H1 (cell line): ENCODE data around the gene PAX8. TPM values are rescaled to one million over a fixed set of nuclear protein-coding genes. Genes with fewer than 3 reads are reported as not detected.

Experiments used
- CTCF ChIA-PET: fragments of 300-600 bp; sonication (Branson Sonifier 250); formaldehyde crosslinking; loops from one replicate; lab custom pipeline; 2021; ENCODE audit not compliant: partially characterized antibody; lab: Charles Lee
- POLR2A ChIA-PET: fragments of 300-600 bp; sonication (Branson Sonifier 250); formaldehyde crosslinking; loops from one replicate; lab custom pipeline; 2021; ENCODE audit warnings: inconsistent platforms; ENCODE audit not compliant: partially characterized antibody; lab: Charles Lee
- DNase-seq, 2 experiments: peaks; one replicate each; pipeline versions ENCODE4 v3.0.0 to v3.0.0-alpha.2; 2010 to 2022; ENCODE audit warnings: low spot score in 2 of 2, low read depth in 1 of 2, mixed read lengths in 1 of 2
- FAIRE-seq: peaks from 2 replicates; lab custom pipeline; 2011; peaks lifted over from hg19 to GRCh38; lab: Jason Lieb, UNC
- H2AFZ ChIP-seq: 2 replicates; pipeline ENCODE4 v1.8.1; 2012; ENCODE audit warnings: low read length, inconsistent platforms
- H2AK5ac ChIP-seq: 2 replicates; pipeline ENCODE4 v1.6.1; 2013; ENCODE audit warnings: low read depth, low read length
- H2BK120ac ChIP-seq: replicated peaks from 2 replicates; pipeline ENCODE3; 2013; ENCODE audit warnings: low read depth, low read length, inconsistent platforms
- H2BK12ac ChIP-seq: 2 replicates; pipeline ENCODE4 v1.6.1; 2013; ENCODE audit warnings: low read depth, low read length
- H2BK15ac ChIP-seq: 2 replicates; pipeline ENCODE4 v1.6.1; 2013; ENCODE audit warnings: low read length
- H2BK20ac ChIP-seq: 2 replicates; pipeline ENCODE4 v1.6.1; 2013; ENCODE audit warnings: low read length
- H2BK5ac ChIP-seq: 2 replicates; pipeline ENCODE4 v1.6.1; 2013; ENCODE audit warnings: low read depth, low read length
- H3K14ac ChIP-seq: 2 replicates; pipeline ENCODE4 v1.6.1; 2013; ENCODE audit warnings: inconsistent platforms; ENCODE audit not compliant: insufficient read length
- H3K18ac ChIP-seq: 2 replicates; pipeline ENCODE4 v1.6.1; 2013; ENCODE audit warnings: low read length; ENCODE audit errors: extremely low read depth
- H3K23ac ChIP-seq: 2 replicates; pipeline ENCODE4 v1.6.1; 2013; ENCODE audit warnings: inconsistent platforms; ENCODE audit not compliant: insufficient read length
- H3K23me2 ChIP-seq: 2 replicates; pipeline ENCODE4 v1.6.1; 2013; ENCODE audit warnings: low read depth, low read length
- H3K27ac ChIP-seq: 2 replicates; pipeline ENCODE4 v1.6.1; 2011; ENCODE audit warnings: low read depth, low read length, inconsistent platforms
- H3K27me3 ChIP-seq, 4 experiments: replicated peaks in 1 of 4; 1 replicate in 1 of 4; 2 replicates in 3 of 4; pipeline versions ENCODE4 v1.6.1 to v1.8.1; 2011 to 2013; ENCODE audit warnings: low read length in 3 of 4, mild to moderate bottlenecking in 3 of 4, inconsistent platforms in 2 of 4, mixed read lengths in 2 of 4, moderate library complexity in 1 of 4; ENCODE audit not compliant: control insufficient read depth in 3 of 4, insufficient read depth in 3 of 4; ENCODE audit errors: extremely low read depth in 1 of 4
- H3K36me3 ChIP-seq, 4 experiments: 2 replicates each; pipeline versions ENCODE4 v1.6.1 to v1.8.1; 2011 to 2013; ENCODE audit warnings: mild to moderate bottlenecking in 4 of 4, low read length in 3 of 4, moderate library complexity in 2 of 4, control low read depth in 1 of 4, inconsistent platforms in 1 of 4; ENCODE audit not compliant: insufficient read depth in 4 of 4, control insufficient read depth in 2 of 4
- H3K4ac ChIP-seq: replicated peaks from 2 replicates; pipeline ENCODE3; 2013; ENCODE audit warnings: low read length, low read depth, mixed read lengths, inconsistent platforms; ENCODE audit not compliant: insufficient read length
- H3K4me1 ChIP-seq, 4 experiments: replicated peaks in 1 of 4; 1 replicate in 1 of 4; 2 replicates in 3 of 4; pipeline versions ENCODE4 v1.6.1 to v1.8.1; 2011 to 2013; ENCODE audit warnings: low read length in 3 of 4, inconsistent platforms in 2 of 4, mixed read lengths in 1 of 4; ENCODE audit not compliant: insufficient read depth in 4 of 4, control insufficient read depth in 3 of 4
- H3K4me2 ChIP-seq, 2 experiments: 2 replicates each; pipeline versions ENCODE4 v1.6.1 to v1.8.1; 2011 to 2013; ENCODE audit warnings: low read depth in 2 of 2, low read length in 2 of 2, control low read depth in 1 of 2, inconsistent platforms in 1 of 2, mild to moderate bottlenecking in 1 of 2; ENCODE audit not compliant: insufficient read depth in 1 of 2
- H3K4me3 ChIP-seq, 4 experiments: fragments of 200-600, 300-600 bp in 1 of 4; sonication (generic), shearing (Covaris generic), sonication (Bioruptor Twin) in 1 of 4; 2 replicates each; pipeline versions ENCODE4 v1.5.1 to v1.8.1; 2011 to 2016; ENCODE audit warnings: low read length in 4 of 4, low read depth in 3 of 4, control low read depth in 2 of 4, inconsistent platforms in 2 of 4, mild to moderate bottlenecking in 2 of 4, mixed read lengths in 1 of 4, moderate library complexity in 1 of 4; ENCODE audit not compliant: insufficient read depth in 2 of 4; ENCODE audit errors: extremely low read depth in 1 of 4
- H3K56ac ChIP-seq: replicated peaks from 2 replicates; pipeline ENCODE3; 2013; ENCODE audit warnings: low read depth, mild to moderate bottlenecking, mixed read lengths, low read length, inconsistent platforms; ENCODE audit not compliant: insufficient read length
- H3K79me1 ChIP-seq: 2 replicates; pipeline ENCODE4 v1.6.1; 2013; ENCODE audit warnings: low read depth, low read length, control low read depth
- H3K79me2 ChIP-seq, 2 experiments: 2 replicates each; pipeline versions ENCODE4 v1.6.1 to v1.8.1; 2012 to 2013; ENCODE audit warnings: low read length in 2 of 2, mild to moderate bottlenecking in 2 of 2, inconsistent platforms in 1 of 2; ENCODE audit not compliant: insufficient read depth in 2 of 2, control insufficient read depth in 1 of 2
- H3K9ac ChIP-seq, 4 experiments: replicated peaks in 1 of 4; 1 replicate in 1 of 4; 2 replicates in 3 of 4; pipeline versions ENCODE4 v1.6.1 to v1.8.1; 2011 to 2013; ENCODE audit warnings: low read depth in 3 of 4, low read length in 3 of 4, control low read depth in 2 of 4, mild to moderate bottlenecking in 2 of 4, moderate library complexity in 2 of 4, inconsistent platforms in 1 of 4; ENCODE audit errors: extremely low read depth in 1 of 4
- H3K9me3 ChIP-seq, 2 experiments: 2 replicates each; pipeline versions ENCODE4 v1.6.1 to v1.8.1; 2012 to 2013; ENCODE audit warnings: mild to moderate bottlenecking in 2 of 2, moderate library complexity in 2 of 2, control low read depth in 1 of 2, inconsistent platforms in 1 of 2, low read depth in 1 of 2, low read length in 1 of 2, mixed read lengths in 1 of 2; ENCODE audit not compliant: insufficient read depth in 2 of 2
- H4K20me1 ChIP-seq, 2 experiments: replicated peaks in 1 of 2; 2 replicates each; pipeline versions ENCODE3 to v1.8.1; 2011 to 2013; ENCODE audit warnings: inconsistent platforms in 2 of 2, low read length in 2 of 2, mild to moderate bottlenecking in 1 of 2; ENCODE audit not compliant: insufficient read depth in 2 of 2, control insufficient read depth in 1 of 2
- H4K5ac ChIP-seq: 2 replicates; pipeline ENCODE4 v1.6.1; 2013; ENCODE audit warnings: low read length, low read depth, mixed read lengths, inconsistent platforms; ENCODE audit not compliant: insufficient read length
- H4K8ac ChIP-seq: 2 replicates; pipeline ENCODE4 v1.8.0; 2013; ENCODE audit warnings: mild to moderate bottlenecking, moderate library complexity, low read length, inconsistent platforms; ENCODE audit not compliant: insufficient read depth; ENCODE audit errors: extremely low read depth
- H4K91ac ChIP-seq: replicated peaks from 2 replicates; pipeline ENCODE3; 2013; ENCODE audit warnings: low read length, mixed read lengths, inconsistent platforms; ENCODE audit not compliant: insufficient read length
- CBX8 ChIP-seq: fragments of 300-800, 300-1000 bp; sonication (generic); IDR thresholded peaks from 2 replicates; pipeline ENCODE4 v1.7.1; 2016; ENCODE audit warnings: low read depth, low read length, borderline replicate concordance
- CREB1 ChIP-seq: IDR thresholded peaks from 2 replicates; pipeline ENCODE4 v1.6.1; 2012; ENCODE audit warnings: inconsistent platforms
- MAX ChIP-seq: IDR thresholded peaks from 2 replicates; pipeline ENCODE4 v1.6.1; 2012; ENCODE audit warnings: inconsistent platforms
- RAD21 ChIP-seq, 2 experiments: IDR thresholded peaks in 1 of 2; conservative IDR thresholded peaks in 1 of 2; 2 replicates each; pipeline ENCODE4 v1.6.1; 2011; ENCODE audit warnings: low read depth in 2 of 2, low read length in 2 of 2, improper control_type of control experiment in 1 of 2, inconsistent platforms in 1 of 2, mild to moderate bottlenecking in 1 of 2, moderate library complexity in 1 of 2
- WGBS, 2 experiments: shearing (Covaris generic) in 1 of 2; methylation state at CpG; one replicate each; pipeline versions ENCODE4 v1.1.6 to v1.1.7; 2013 to 2015; ENCODE audit warnings: low lambda C conversion rate in 2 of 2, mixed read lengths in 2 of 2, inconsistent platforms in 1 of 2, low coverage in 1 of 2, missing lambda C conversion rate in 1 of 2; ENCODE audit not compliant: insufficient replicate concordance in 2 of 2, insufficient coverage in 1 of 2, insufficient read length in 1 of 2; ENCODE audit errors: extremely low coverage in 1 of 2, missing lambda C conversion rate in 1 of 2; 5-methylcytosine and 5-hydroxymethylcytosine counted together
- polyA plus RNA-seq, 7 experiments: library from polyadenylated mRNA; depleted of rRNA in 3 of 7; stranded (reverse) in 5 of 7; unstranded in 2 of 7; fragments of >200 nt in 5 of 7; fragments of 200-250 nt in 2 of 7; gene quantifications; 1 replicate in 5 of 7; 2 replicates in 1 of 7; 4 replicates in 1 of 7; pipeline versions ENCODE4 v1.2.1 to v1.2.3, GENCODE V29; 2011 to 2013; ENCODE audit warnings: missing spikeins in 2 of 7, mixed read lengths in 2 of 7
- total RNA-seq: library from RNA; stranded (reverse); fragmentation: NEBNext Ultra II Directional; extraction: Animal tissue kit (Norgen Biotek cat#: 25700); gene quantifications from 2 replicates; pipeline ENCODE4 v1.2.1, GENCODE V29; 2021
- TF ChIP-seq, protein P1 (sequence below): IDR thresholded peaks from 2 replicates; pipeline ENCODE4 v1.6.1; 2012; ENCODE audit warnings: inconsistent platforms
- TF ChIP-seq, protein P2 (sequence below), 3 experiments: IDR thresholded peaks; 1 replicate in 2 of 3; 2 replicates in 1 of 3; pipeline versions ENCODE4 v1.5.1 to v1.6.1; 2011; ENCODE audit warnings: low read length in 3 of 3, mild to moderate bottlenecking in 3 of 3, inconsistent platforms in 2 of 3, low read depth in 1 of 3, moderate library complexity in 1 of 3; ENCODE audit not compliant: insufficient read depth in 1 of 3; ENCODE audit errors: control extremely low read depth in 1 of 3

Gene PAX8
- total and polyA plus RNA-seq, 2 of the 8 experiments (the other 6 are each of a cell fraction or from before 2014, with no cell fraction given) = 0.02 TPM; not detected in 1

GRCh38 chr2:113203901-113204519 is 74.7 kb downstream of the PAX8 start:
- Histone ChIP-seq H3K9ac (no peak overlapping the region), H3K23me2 (peaks cover 2% of the 10 kb centered on the region; the same call in 1 of the 2 replicates), H3K4me1 (no peaks in the 10 kb centered on the region; a peak in 1 of 7 replicates), H4K8ac (no peak overlapping the region), H3K23ac (no peak overlapping the region), H4K20me1 (no peaks in the 10 kb centered on the region), H3K36me3 (no peaks in the 10 kb centered on the region), H3K27me3 (no peaks in the 10 kb centered on the region), H3K9me3 (no peaks in the 10 kb centered on the region), H2BK20ac (no peak overlapping the region), H3K27ac (no peak overlapping the region), H2BK5ac (no peak overlapping the region; the same call in 1 of the 2 replicates), H2BK15ac (no peak overlapping the region), H3K4ac (peak overlapping the region; percentile 9), H3K56ac (no peak overlapping the region), H3K14ac (no peak overlapping the region), H4K91ac (no peak overlapping the region), H2AFZ (peak overlapping the region; percentile 91), H2AK5ac (no peak overlapping the region), H3K4me3 (no peak overlapping the region), H2BK120ac (no peak overlapping the region), H3K79me2 (no peaks in the 10 kb centered on the region), H3K79me1 (no peaks in the 10 kb centered on the region), H3K18ac (no peak overlapping the region; the same call in 1 of the 2 replicates), H3K4me2 (no peak overlapping the region), H4K5ac (no peak overlapping the region), H2BK12ac (no peak overlapping the region; the same call in 1 of the 2 replicates)
- TF ChIP-seq MAX (peak; percentile 86), CBX8 (no peak), CREB1 (0 out of 2 replicates have a peak, but pooled peaks have one; percentile 43), RAD21 (IDR thresholded peaks at IDR 0.05 in 1 of 2, conservative IDR thresholded peaks at IDR 0.05 in 1 of 2; ENCODE audit: low read depth in 2 of 2, low read length in 2 of 2) (peak; percentile 95 to 97)
- TF ChIP-seq, protein P1, sequence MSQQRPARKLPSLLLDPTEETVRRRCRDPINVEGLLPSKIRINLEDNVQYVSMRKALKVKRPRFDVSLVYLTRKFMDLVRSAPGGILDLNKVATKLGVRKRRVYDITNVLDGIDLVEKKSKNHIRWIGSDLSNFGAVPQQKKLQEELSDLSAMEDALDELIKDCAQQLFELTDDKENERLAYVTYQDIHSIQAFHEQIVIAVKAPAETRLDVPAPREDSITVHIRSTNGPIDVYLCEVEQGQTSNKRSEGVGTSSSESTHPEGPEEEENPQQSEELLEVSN = peak; percentile 46; the same call in 1 of the 2 replicates
- TF ChIP-seq, protein P2, sequence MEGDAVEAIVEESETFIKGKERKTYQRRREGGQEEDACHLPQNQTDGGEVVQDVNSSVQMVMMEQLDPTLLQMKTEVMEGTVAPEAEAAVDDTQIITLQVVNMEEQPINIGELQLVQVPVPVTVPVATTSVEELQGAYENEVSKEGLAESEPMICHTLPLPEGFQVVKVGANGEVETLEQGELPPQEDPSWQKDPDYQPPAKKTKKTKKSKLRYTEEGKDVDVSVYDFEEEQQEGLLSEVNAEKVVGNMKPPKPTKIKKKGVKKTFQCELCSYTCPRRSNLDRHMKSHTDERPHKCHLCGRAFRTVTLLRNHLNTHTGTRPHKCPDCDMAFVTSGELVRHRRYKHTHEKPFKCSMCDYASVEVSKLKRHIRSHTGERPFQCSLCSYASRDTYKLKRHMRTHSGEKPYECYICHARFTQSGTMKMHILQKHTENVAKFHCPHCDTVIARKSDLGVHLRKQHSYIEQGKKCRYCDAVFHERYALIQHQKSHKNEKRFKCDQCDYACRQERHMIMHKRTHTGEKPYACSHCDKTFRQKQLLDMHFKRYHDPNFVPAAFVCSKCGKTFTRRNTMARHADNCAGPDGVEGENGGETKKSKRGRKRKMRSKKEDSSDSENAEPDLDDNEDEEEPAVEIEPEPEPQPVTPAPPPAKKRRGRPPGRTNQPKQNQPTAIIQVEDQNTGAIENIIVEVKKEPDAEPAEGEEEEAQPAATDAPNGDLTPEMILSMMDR (IDR thresholded peaks at IDR 0.05; ENCODE audit: control extremely low read depth in 1 of 3, insufficient read depth in 1 of 3, low read depth in 1 of 3, low read length in 3 of 3) = peak; percentile 92 to 98 (median 93)
- FAIRE-seq (peak; percentile 90), DNase-seq (peak; percentile 47 to 91)
- ChIA-PET CTCF (interaction anchor here (0.7 to 16.5 kb wide), 45 partner anchors 8 to 203 kb away, joined by 3 to 253 read pairs (median 5); partner anchors contain the start of genes PAX8 and PSD4), POLR2A (interaction anchor here (1.1 kb wide), 1 partner anchor 34 kb away, joined by 4 read pairs; no protein-coding TSS in a partner anchor)
- WGBS, 2 experiments = 47% methylated on average over 5 of the region's 5 CpGs; no CpG with 5 or more reads in 1 of the 2 experiments
